Astrocyte (in vitro differentiated cells and primary cell): ENCODE measurements around the gene EDA. TPM values are rescaled to one million over a fixed set of nuclear protein-coding genes. Genes with fewer than 3 reads are reported as not detected.
A peak's percentile ranks its signal among the peaks of the same experiment; 100 is the strongest.

ENCODE experiments used
- DNase-seq: peaks from one replicate; pipeline ENCODE4 v3.0.0-alpha.2; 2010; ENCODE audit warnings: low read depth
- FAIRE-seq: peaks from 2 replicates; lab custom pipeline; 2011; peaks lifted over from hg19 to GRCh38; lab: Jason Lieb, UNC
- H2AFZ ChIP-seq: 2 replicates; pipeline ENCODE4 v1.6.0; 2012; ENCODE audit warnings: low read depth, low read length, inconsistent platforms
- H3K27ac ChIP-seq: 2 replicates; pipeline ENCODE4 v1.5.1; 2011; ENCODE audit warnings: low read depth, low read length, inconsistent platforms
- H3K27me3 ChIP-seq: 2 replicates; pipeline ENCODE4 v1.6.0; 2011; ENCODE audit warnings: low read length, inconsistent platforms; ENCODE audit not compliant: insufficient read depth
- H3K36me3 ChIP-seq: 2 replicates; pipeline ENCODE4 v1.5.1; 2011; ENCODE audit warnings: low read length, inconsistent platforms; ENCODE audit not compliant: insufficient read depth
- H3K4me1 ChIP-seq: 2 replicates; pipeline ENCODE4 v1.5.1; 2011; ENCODE audit warnings: low read length, inconsistent platforms; ENCODE audit not compliant: insufficient read depth
- H3K4me2 ChIP-seq: 2 replicates; pipeline ENCODE4 v1.6.0; 2012; ENCODE audit warnings: low read length, inconsistent platforms
- H3K4me3 ChIP-seq: 2 replicates; pipeline ENCODE4 v1.5.1; 2011; ENCODE audit warnings: low read depth, mild to moderate bottlenecking, low read length, inconsistent platforms; ENCODE audit not compliant: insufficient read depth
- H3K79me2 ChIP-seq: 2 replicates; pipeline ENCODE4 v1.6.0; 2012; ENCODE audit warnings: mild to moderate bottlenecking, low read length, inconsistent platforms; ENCODE audit not compliant: insufficient read depth
- H3K9ac ChIP-seq: 2 replicates; pipeline ENCODE4 v1.6.0; 2012; ENCODE audit warnings: mild to moderate bottlenecking, low read length, inconsistent platforms
- H3K9me3 ChIP-seq: 2 replicates; pipeline ENCODE4 v1.5.1; 2012; ENCODE audit warnings: low read depth, mild to moderate bottlenecking, low read length, inconsistent platforms; ENCODE audit not compliant: insufficient read depth
- H4K20me1 ChIP-seq: 2 replicates; pipeline ENCODE4 v1.6.0; 2012; ENCODE audit warnings: low read length, inconsistent platforms; ENCODE audit not compliant: insufficient read depth
- H3K27ac Mint-ChIP-seq: one replicate; pipeline ENCODE4 v1.8.0; 2021; ENCODE audit warnings: mild to moderate bottlenecking, mixed read lengths; ENCODE audit not compliant: unreplicated experiment
- H3K27me3 Mint-ChIP-seq: one replicate; pipeline ENCODE4 v1.8.0; 2021; ENCODE audit warnings: low read depth, mixed read lengths; ENCODE audit not compliant: unreplicated experiment
- H3K36me3 Mint-ChIP-seq: one replicate; pipeline ENCODE4 v1.8.0; 2021; ENCODE audit warnings: low read depth, mixed read lengths; ENCODE audit not compliant: unreplicated experiment
- H3K4me1 Mint-ChIP-seq: one replicate; pipeline ENCODE4 v1.8.0; 2021; ENCODE audit warnings: low read depth, mixed read lengths; ENCODE audit not compliant: unreplicated experiment
- H3K4me3 Mint-ChIP-seq: one replicate; pipeline ENCODE4 v1.8.0; 2021; ENCODE audit warnings: mild to moderate bottlenecking, moderate library complexity, mixed read lengths; ENCODE audit not compliant: unreplicated experiment
- H3K9me3 Mint-ChIP-seq: one replicate; pipeline ENCODE4 v1.8.0; 2021; ENCODE audit warnings: mild to moderate bottlenecking, mixed read lengths; ENCODE audit not compliant: unreplicated experiment
- CTCF ChIP-seq: IDR thresholded peaks from 2 replicates; pipeline ENCODE4 v1.5.1; 2011; ENCODE audit warnings: low read depth, mild to moderate bottlenecking, inconsistent platforms, low read length, moderate library complexity; ENCODE audit not compliant: insufficient read depth
- EZH2 ChIP-seq: IDR thresholded peaks from 2 replicates; pipeline ENCODE4 v1.6.1; 2012; ENCODE audit warnings: mild to moderate bottlenecking, low read length, inconsistent platforms; ENCODE audit not compliant: insufficient read depth
- total RNA-seq: library from RNA; stranded (reverse); gene quantifications from 2 replicates; pipeline ENCODE4 v1.2.1, GENCODE V29; 2021

Gene EDA
- total RNA-seq, 1 donor from 2014 or later = 1.8 TPM

DNA sequence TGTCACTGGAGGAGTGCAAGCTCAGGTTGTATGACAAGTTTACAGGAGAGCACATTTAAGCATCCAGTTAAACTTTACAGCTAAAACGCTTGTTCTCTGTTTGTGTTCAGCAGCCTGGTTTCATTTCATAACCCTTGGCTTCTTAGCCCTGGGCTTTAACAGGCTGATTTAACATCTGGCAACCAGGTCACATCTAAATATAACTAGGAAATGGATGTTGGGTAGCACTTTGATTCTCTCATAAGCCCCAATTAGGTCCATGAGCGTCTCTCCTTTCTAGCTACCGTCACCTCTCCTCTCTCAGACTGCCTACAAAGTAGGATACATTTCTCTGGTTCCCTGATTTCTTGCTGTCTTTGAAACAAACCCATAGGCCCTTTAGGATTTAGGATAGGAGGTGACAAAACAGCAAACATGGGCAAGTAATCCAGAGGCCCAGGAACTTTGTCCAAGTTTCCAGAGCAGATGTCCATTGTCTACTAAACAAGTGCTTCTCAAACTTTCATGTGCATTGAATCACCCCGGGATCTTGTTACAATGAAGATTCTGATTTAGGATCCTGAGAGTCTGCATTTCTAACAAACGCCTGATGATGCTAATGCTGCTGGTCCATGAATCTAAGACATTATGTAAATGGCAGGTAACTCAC is 468.8 kb downstream of the EDA start:
- no peak for DNase-seq
- no peak overlapping the region for H3K9ac ChIP-seq
- no peak overlapping the region for H3K4me2 ChIP-seq
- peak; percentile 85 for FAIRE-seq
- no peak overlapping the region for H3K4me3 ChIP-seq
- no peak overlapping the region for H3K4me3 Mint-ChIP-seq
- no peak overlapping the region for H3K27ac Mint-ChIP-seq
- no peak overlapping the region for H2AFZ ChIP-seq
- H3K27me3 ChIP-seq = no peaks in the 10 kb centered on the region
- H3K27me3 Mint-ChIP-seq = peaks cover 3% of the 10 kb centered on the region
- peaks cover 3% of the 10 kb centered on the region for H3K4me1 Mint-ChIP-seq
- H3K9me3 ChIP-seq = no peaks in the 10 kb centered on the region
- TF ChIP-seq EZH2 (no peak), CTCF (no peak)
- H3K27ac ChIP-seq = no peak overlapping the region
- H3K36me3 ChIP-seq = no peaks in the 10 kb centered on the region
- no peaks in the 10 kb centered on the region for H3K79me2 ChIP-seq
- no peaks in the 10 kb centered on the region for H4K20me1 ChIP-seq
- no peaks in the 10 kb centered on the region for H3K9me3 Mint-ChIP-seq
- H3K36me3 Mint-ChIP-seq = no peaks in the 10 kb centered on the region
- H3K4me1 ChIP-seq = no peaks in the 10 kb centered on the region

- Mint-ChIP-seq H3K4me3 (no peak overlapping the region), H3K36me3 (no peaks in the 10 kb centered on the region), H3K4me1 (peaks cover 6% of the 10 kb centered on the region), H3K27me3 (peaks cover 5% of the 10 kb centered on the region), H3K27ac (no peak overlapping the region), H3K9me3 (no peaks in the 10 kb centered on the region)
- DNase-seq = no peak
- H2AFZ ChIP-seq = no peak overlapping the region
- H3K9me3 ChIP-seq = no peaks in the 10 kb centered on the region
- H3K9ac ChIP-seq = no peak overlapping the region
- H3K4me1 ChIP-seq = no peaks in the 10 kb centered on the region
- no peaks in the 10 kb centered on the region for H3K27me3 ChIP-seq
- TF ChIP-seq EZH2 (no peak), CTCF (no peak)
- no peak overlapping the region for H3K27ac ChIP-seq
- H3K4me3 ChIP-seq = no peak overlapping the region
- H3K36me3 ChIP-seq = no peaks in the 10 kb centered on the region
- H3K4me2 ChIP-seq = no peak overlapping the region
- no peaks in the 10 kb centered on the region for H4K20me1 ChIP-seq
- no peaks in the 10 kb centered on the region for H3K79me2 ChIP-seq
- FAIRE-seq = peak; percentile 64
These were observed 472.1 kb downstream of the EDA start for GRCh38 chrX:70087857-70088630.

GRCh38 chrX:70088751-70089150 is 472.8 kb downstream of the EDA start:
- Mint-ChIP-seq H3K27ac (no peak overlapping the region), H3K36me3 (no peaks in the 10 kb centered on the region), H3K4me1 (peaks cover 6% of the 10 kb centered on the region), H3K27me3 (peaks cover 5% of the 10 kb centered on the region), H3K9me3 (no peaks in the 10 kb centered on the region), H3K4me3 (no peak overlapping the region)
- H3K27ac ChIP-seq = no peak overlapping the region
- H3K27me3 ChIP-seq = no peaks in the 10 kb centered on the region
- DNase-seq = no peak
- no peak overlapping the region for H3K9ac ChIP-seq
- H3K79me2 ChIP-seq = no peaks in the 10 kb centered on the region
- peak; percentile 23 for FAIRE-seq
- no peaks in the 10 kb centered on the region for H3K36me3 ChIP-seq
- no peaks in the 10 kb centered on the region for H3K4me1 ChIP-seq
- no peak overlapping the region for H3K4me3 ChIP-seq
- H2AFZ ChIP-seq = no peak overlapping the region
- H4K20me1 ChIP-seq = no peaks in the 10 kb centered on the region
- no peaks in the 10 kb centered on the region for H3K9me3 ChIP-seq
- H3K4me2 ChIP-seq = no peak overlapping the region
- TF ChIP-seq CTCF = no peak
- TF ChIP-seq EZH2 = no peak
